Cerebellar nuclear complex (tissue), 1 donor: ENCODE data around the gene TLCD3B.

Source experiments
- DNase-seq, 2 experiments: peaks; one replicate each; lab custom pipeline; 2025; lab: John Stamatoyannopoulos, UW

Gene TLCD3B

DNA sequence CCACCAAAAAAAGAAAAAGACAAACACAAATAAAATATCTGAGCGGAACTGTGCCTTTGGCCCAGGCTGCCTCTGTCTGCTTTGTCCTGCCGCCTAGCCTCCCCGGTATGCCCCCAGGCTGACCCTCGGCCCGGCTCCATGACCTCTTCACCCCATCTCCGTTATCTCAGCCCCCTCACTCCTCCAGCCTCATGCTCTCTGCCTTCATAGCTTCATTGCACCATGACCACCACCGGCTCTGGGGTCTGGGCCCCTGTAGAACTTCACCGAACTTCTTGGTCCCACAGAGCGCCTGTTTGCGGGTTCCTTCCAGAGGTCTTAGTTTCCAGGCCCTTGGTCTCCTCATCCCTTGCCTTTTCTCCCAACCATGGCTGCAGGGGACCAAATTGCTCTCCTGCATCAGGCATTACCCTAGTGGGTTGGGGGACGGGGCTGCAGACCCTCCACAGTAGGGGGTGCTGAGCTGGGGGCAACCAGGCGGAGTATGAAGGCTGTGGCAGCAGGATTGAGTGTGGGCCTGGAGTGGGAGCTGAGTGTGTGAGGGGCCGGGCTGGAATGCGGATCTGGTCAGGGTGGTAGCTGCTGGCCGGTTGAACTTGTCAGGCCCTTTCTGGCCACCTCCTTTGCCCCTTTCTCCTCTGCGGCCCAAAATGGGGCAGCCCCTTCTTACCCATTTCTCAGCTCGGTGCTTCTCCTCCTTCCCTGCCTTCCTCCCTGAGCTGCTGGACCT lies 42.6 kb downstream of the TLCD3B start:
- DNase-seq, result no peak

DNA sequence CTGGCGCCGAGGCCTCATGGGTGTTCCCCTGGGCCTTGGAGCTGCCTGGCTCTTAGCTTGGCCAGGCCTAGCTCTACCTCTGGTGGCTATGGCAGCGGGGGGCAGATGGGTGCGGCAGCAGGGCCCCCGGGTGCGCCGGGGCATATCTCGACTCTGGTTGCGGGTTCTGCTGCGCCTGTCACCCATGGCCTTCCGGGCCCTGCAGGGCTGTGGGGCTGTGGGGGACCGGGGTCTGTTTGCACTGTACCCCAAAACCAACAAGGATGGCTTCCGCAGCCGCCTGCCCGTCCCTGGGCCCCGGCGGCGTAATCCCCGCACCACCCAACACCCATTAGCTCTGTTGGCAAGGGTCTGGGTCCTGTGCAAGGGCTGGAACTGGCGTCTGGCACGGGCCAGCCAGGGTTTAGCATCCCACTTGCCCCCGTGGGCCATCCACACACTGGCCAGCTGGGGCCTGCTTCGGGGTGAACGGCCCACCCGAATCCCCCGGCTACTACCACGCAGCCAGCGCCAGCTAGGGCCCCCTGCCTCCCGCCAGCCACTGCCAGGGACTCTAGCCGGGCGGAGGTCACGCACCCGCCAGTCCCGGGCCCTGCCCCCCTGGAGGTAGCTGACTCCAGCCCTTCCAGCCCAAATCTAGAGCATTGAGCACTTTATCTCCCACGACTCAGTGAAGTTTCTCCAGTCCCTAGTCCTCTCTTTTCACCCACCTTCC lies 43.5 kb downstream of the TLCD3B start:
- no peak for DNase-seq

DNA sequence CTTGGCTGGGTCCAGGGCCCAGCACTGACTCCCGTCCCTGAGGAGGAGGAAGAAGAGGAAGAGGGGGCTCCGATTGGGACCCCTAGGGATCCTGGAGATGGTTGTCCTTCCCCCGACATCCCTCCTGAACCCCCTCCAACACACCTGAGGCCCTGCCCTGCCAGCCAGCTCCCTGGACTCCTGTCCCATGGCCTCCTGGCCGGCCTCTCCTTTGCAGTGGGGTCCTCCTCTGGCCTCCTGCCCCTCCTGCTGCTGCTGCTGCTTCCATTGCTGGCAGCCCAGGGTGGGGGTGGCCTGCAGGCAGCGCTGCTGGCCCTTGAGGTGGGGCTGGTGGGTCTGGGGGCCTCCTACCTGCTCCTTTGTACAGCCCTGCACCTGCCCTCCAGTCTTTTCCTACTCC lies 44.1 kb downstream of the TLCD3B start:
- DNase-seq, result no peak

DNA sequence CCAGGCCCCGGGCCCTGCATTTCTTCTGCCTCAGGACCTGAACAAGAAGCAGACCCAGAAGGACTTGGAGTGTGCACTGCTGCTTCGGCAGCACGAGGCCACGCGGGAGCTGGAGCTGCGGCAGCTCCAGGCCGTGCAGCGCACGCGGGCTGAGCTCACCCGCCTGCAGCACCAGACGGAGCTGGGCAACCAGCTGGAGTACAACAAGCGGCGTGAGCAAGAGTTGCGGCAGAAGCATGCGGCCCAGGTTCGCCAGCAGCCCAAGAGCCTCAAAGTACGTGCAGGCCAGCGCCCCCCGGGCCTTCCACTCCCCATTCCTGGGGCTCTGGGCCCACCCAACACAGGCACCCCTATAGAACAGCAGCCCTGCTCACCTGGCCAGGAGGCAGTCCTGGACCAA lies 44.8 kb downstream of the TLCD3B start:
- DNase-seq, result no peak

DNA sequence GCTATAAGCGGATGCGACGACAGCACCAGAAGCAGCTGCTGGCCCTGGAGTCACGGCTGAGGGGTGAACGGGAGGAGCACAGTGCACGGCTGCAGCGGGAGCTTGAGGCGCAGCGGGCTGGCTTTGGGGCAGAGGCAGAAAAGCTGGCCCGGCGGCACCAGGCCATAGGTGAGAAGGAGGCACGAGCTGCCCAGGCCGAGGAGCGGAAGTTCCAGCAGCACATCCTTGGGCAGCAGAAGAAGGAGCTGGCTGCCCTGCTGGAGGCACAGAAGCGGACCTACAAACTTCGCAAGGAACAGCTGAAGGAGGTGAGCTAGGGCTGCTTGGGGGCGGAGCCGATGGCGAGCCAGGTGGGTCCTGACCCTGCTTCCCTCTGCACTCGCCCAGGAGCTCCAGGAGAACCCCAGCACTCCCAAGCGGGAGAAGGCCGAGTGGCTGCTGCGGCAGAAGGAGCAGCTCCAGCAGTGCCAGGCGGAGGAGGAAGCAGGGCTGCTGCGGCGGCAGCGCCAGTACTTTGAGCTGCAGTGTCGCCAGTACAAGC lies 45.7 kb downstream of the TLCD3B start:
- no peak for DNase-seq

DNA sequence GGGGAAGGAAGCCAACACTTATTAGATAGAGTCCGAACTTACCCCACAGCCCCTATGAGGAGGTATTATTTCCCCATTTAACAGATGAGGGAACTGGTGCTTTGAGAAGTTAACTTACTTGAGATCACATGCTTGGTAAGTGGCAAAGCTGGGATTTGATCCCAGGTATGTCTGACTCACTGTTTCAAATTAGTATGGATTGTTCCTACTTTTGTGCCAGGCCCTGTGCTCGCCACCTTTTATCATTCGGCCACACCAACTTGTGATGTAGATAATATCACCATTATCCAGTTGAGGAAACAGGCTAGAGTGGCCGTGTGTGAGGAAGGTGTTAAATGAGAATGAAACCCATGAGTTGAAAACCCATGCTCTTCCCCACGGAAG lies 46.3 kb downstream of the TLCD3B start:
- DNase-seq, result no peak

DNA sequence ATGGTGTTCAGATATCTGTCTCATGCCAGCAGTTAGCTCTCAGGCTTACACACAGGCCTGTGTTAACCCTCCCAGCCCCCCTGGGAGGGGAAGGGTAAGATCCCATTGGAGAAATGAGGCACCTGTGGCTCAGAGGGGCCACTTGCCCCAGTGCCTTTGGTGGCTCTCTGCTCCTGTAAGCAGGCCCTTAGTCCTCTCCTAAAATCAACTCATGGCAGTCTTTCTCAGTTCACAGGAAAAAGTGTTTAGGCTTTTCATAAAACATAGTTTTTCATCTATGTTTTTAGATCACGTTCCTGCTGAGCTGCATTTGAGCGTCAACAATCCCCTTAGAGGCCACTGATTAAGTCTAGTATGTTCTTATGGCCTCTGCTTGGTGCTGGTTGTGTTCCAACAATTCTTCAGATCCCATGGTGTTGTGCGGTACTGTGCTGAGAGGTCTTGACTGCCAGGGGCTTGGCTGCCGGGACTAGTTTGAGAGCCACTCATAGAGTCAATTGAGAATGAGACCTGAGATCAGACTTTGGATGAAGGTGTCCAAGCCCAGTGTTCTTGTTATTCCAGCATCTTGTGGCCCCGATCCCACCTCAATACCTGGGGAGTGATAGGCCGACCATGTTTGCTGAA lies 46.8 kb downstream of the TLCD3B start:
- DNase-seq, result no peak

DNA sequence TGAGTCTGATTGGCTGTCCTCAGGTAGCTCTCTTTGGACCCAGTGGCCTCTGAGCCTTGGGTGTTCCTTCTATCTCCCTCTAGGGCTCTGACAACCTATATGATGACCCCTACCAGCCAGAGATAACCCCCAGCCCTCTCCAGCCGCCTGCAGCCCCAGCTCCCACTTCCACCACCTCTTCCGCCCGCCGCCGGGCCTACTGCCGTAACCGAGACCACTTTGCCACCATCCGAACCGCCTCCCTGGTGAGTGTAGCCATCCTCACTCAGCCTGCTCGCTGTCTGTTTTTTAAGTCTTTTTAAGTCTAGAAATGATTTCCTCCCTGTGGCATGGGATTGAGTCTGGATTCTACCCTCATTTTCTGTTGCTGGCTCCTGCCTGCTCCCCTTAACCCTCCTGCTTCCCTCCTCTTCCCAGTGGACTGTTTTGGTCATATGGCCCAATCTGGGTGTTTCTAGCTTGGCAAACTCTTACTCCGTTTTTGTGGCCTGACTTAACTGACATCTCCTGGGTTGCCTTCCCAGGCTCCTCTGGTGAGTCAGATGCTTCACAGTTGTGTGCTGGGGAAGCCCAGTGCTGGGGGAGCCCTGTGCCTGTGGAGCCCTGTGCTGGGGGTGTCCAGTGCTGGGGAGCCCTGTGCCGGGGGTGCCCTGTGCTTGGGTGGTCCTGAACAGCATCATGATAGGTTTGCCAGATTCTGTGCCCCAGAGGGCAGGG lies 47.5 kb downstream of the TLCD3B start:
- no peak for DNase-seq

DNA sequence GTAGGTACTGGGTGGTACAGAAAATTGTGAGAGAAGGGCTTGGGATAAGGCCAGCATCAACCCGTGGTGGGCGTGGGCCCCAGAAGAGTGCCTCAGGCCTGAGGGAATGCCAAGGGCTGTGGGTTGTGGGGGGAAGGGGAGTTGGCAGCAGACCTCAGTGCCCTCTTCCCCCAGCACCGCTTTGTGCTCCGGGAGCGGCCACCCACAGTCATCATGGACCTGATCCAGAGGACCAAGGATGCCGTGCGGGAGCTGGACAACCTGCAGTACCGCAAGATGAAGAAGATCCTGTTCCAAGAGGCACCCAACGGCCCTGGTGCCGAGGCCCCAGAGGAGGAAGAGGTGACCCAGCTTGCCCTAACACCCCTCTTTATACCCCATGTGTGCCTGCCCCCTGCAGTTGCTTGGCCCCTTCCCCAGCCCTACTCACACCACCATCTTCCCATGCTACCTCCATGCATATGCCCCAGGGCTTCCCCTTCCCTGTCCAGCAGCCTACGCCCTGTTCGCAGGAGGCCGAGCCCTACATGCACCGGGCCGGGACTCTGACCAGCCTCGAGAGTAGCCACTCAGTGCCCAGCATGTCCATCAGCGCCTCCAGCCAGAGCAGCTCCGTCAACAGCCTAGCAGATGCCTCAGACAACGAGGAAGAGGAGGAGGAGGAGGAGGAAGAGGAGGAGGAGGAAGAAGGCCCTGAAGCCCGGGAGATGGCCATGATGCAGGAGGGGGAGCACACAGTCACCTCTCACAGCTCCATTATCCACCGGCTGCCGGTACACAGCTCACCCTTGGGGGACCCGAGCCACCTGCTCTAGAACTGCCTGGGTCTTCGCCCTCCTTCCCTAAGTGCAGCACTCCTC lies 48.3 kb downstream of the TLCD3B start:
- DNase-seq, result no peak

DNA sequence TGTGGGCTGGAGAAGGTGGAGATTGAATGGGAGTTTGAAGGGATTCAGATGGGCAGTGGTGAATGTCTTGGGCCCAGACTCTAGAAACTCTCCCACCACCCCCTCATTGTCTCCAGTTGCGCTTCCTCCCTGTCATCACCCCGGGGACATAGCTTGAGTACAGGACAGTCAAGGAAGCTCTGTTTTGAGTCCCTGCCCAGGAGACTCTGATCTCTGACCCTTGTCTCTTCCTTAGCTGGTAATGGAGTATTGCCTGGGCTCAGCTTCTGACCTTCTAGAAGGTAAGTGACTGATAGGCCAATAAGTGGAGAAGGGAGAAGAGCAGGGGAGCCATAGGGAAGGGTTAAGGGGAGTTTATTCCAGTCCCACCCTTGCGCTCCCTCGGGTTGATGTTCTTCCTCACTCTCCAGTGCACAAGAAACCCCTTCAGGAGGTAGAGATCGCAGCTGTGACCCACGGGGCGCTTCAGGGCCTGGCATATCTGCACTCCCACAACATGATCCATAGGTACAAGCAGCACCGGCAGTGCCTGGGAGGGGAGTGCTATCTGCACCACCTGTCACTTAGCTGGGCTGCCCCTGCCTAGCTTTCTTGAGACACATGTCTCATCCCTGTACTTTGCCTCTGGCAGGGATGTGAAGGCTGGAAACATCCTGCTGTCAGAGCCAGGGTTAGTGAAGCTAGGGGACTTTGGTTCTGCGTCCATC lies 52.4 kb downstream of the TLCD3B start:
- DNase-seq, result no peak

DNA sequence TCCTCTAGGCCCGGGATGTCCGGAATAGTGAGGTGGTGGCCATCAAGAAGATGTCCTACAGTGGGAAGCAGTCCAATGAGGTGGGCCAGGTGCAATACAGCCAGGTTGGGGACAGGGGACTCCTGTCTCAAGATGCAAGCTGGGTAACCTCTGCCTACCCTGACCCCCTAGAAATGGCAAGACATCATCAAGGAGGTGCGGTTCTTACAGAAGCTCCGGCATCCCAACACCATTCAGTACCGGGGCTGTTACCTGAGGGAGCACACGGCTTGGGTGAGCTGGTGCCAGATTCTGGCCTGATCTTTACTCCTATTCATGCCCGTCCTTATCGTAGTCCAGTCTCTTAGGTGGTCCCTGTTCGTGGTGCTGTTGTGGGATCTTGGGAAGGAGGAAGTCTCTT lies 53.0 kb downstream of the TLCD3B start:
- DNase-seq, result no peak

DNA sequence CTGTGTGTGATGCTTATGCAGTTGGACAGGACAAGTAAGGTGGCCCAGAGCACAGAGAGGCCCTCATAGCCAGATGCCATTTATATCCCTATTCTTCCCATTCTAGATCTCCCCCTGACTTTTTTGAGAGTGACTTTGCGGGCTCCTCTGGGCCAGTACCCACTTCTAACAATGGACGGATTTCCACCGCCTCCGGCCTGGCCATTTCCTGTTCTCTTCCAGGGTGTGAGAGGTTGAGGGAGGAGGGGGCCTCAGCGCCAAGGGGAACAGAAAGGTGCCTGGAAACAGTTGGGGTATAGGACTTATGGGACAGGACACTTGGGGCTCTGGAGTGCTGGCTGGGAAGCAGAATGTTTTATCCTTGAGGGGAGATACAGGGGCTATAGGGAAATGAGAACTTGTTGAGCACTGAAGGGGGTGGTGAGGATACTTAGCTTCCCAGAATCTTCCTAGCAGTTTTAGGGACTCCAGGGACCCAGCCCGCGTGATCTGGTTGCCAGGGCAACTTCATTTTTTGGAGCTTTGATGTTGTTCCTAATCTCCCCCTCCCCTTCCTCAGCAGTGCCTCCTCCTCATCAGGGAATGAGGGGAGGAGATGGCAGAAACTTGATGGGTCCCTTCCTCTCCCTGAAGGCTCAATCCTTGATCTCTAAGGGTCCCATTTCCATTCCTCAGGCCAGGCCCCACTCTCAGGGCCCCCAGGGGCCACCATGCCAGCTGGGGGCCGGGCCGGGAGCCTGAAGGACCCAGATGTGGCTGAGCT lies 53.8 kb downstream of the TLCD3B start:
- no peak for DNase-seq

DNA sequence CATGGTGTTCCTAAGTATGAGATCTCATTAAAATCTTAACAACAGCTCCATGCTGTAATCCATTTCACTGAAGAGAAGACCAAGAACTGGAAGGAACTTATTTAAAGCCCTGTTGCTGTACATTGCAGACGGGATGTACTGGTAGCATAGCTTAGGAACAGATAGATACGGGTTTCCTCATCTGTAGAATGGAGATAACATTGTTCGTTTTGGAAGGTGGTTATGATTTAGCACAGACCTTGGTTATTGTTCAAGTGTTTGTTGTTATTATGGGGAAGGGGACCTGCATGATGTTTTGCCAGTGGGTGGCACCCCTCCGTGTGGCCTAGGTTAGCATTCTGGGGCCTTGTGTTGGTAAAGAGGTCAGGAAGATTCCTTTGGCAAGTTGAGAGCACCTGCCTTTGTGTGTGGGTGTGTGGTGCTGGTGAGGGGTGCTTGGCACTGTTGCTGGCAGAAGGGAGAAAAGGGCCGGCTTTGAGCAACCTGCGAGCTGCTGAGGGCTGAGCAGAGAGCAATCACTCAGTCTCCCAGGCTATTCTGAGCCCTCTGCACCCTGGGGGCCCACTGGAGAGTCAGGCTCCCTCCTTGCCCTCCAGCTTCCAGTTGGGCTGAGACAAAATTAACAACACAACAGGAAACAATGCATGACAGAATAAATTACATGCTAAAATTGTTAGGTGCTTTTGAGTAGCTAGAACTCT lies 55.1 kb downstream of the TLCD3B start:
- DNase-seq, result no peak

DNA sequence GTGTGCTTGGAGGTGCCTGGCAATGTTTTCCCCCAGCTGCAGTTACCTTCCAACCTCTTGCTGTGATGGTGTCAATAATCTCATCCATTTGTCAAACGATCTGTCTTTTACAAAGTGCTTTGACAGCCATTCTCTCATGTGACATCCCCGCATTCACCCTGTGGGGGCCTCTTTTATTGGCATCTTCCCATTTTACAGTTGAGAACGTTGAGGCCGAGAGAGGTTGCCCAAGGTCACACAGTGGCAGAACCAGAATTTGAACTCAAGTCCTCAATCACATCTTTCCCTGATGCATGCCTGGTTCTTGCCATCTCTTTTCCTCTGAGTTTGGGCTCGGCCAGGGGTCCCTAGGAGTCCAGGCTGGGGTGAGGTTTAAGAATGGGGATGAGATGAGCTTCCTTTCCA lies 55.9 kb downstream of the TLCD3B start:
- no peak for DNase-seq
